ENCODE results near the gene SAP130. TPM values are rescaled to one million over a fixed set of nuclear protein-coding genes. Genes with fewer than 3 reads are reported as not detected.

The SAP130 gene
- polyA plus RNA-seq, 4 donors = 7.0 to 32.1 (median 7.8) TPM

DNA sequence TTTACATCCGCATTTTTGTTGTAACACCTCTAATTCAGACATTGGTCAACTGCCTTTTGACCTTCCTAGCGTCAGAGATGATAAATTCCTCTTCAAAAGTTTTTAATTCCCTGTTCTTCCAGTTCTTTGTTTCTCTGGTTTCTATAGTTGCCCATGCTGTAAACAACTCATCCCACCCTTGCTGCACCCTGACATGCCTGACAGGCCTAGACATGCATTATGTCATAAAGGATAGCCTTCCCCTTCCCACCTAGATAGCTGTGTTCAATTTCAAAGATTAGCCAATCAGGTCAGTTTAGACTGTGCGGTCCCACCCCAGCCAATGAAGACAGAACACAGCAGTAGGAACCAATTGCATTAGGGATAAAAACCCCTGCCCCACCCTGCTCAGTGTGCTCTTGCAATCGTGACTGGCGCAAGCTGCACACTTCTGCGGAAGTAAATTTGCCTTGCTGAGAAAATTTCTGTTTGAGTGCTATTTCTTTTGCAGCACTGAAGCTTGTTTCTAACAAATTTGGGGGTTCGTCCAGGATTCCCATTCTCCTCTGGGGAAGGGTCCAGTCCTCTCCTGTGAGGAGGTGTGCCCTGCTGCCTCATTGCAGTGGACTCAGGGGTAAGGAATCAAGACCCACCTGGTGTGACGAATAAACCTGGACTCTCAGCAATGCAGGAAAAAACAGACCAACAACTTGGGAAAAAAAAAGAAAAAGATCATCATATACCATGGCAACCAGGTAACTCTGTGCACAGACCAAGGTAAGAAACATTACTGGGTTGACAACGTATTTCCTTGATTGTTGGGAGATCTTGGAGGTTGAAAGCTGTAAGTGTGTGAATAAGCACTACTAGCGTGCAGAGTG is 9.1 kb upstream of the SAP130 start:
- DNase-seq = no peak
- Histone ChIP-seq H3K36me3 (ENCODE audit: control insufficient read depth in 3 of 3, insufficient read depth in 2 of 3, low read depth in 1 of 3, low read length in 3 of 3) (no peaks in the 10 kb centered on the region), H3K4me1 (ENCODE audit: control insufficient read depth in 3 of 3, insufficient read depth in 2 of 3, low read depth in 1 of 3, low read length in 2 of 3) (no peaks in the 10 kb centered on the region), H3K4me3 (ENCODE audit: low read depth in 1 of 3, low read length in 3 of 3) (no peak overlapping the region), H3K27ac (ENCODE audit: low read depth in 1 of 3, low read length in 2 of 3) (no peak overlapping the region), H3K9me3 (ENCODE audit: control insufficient read depth in 2 of 2, insufficient read depth in 1 of 2, low read depth in 1 of 2, low read length in 1 of 2) (peaks cover 8 to 45% of the 10 kb centered on the region in 2 donors), H3K27me3 (ENCODE audit: control insufficient read depth in 3 of 3, insufficient read depth in 3 of 3, low read length in 3 of 3) (peaks cover 0 to 2% (median 0%) of the 10 kb centered on the region in 3 donors)
- 88 to 92% (median 91%) methylated on average over 10 of the region's 10 CpGs for WGBS, 3 donors
- FAIRE-seq = no peak

DNA sequence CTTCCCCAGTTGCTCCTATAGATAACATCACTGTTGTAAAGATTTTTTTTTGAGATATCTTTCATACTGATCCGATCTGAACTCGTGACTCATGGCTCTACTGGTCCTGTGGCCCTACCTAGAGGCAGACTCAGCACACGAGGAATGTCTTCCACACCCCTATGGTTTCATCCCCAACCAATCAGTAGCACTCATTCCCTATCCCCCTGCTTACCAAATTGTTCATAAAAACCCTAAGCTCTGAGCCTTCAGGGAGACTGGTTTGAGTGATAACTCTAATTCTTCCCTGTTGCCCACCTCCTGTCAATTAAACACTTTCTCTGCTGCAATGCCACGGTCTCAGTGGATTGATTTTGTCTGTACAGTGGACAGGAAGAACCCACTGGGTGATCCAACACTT is 4.2 kb upstream of the SAP130 start:
- Histone ChIP-seq H3K27me3 (ENCODE audit: control insufficient read depth in 3 of 3, insufficient read depth in 3 of 3, low read length in 3 of 3) (peaks cover 0 to 2% (median 0%) of the 10 kb centered on the region in 3 donors), H3K36me3 (ENCODE audit: control insufficient read depth in 3 of 3, insufficient read depth in 2 of 3, low read depth in 1 of 3, low read length in 3 of 3) (no peaks in the 10 kb centered on the region), H3K9me3 (ENCODE audit: control insufficient read depth in 2 of 2, insufficient read depth in 1 of 2, low read depth in 1 of 2, low read length in 1 of 2) (peaks cover 3 to 28% of the 10 kb centered on the region in 2 donors), H3K27ac (ENCODE audit: low read depth in 1 of 3, low read length in 2 of 3) (no peak overlapping the region), H3K4me1 (ENCODE audit: control insufficient read depth in 3 of 3, insufficient read depth in 2 of 3, low read depth in 1 of 3, low read length in 2 of 3) (no peaks in the 10 kb centered on the region), H3K4me3 (ENCODE audit: low read depth in 1 of 3, low read length in 3 of 3) (no peak overlapping the region)
- no peak for FAIRE-seq
- no peak for DNase-seq
- WGBS, 3 donors = 59 to 68% (median 63%) methylated on average over 4 of the region's 4 CpGs

DNA sequence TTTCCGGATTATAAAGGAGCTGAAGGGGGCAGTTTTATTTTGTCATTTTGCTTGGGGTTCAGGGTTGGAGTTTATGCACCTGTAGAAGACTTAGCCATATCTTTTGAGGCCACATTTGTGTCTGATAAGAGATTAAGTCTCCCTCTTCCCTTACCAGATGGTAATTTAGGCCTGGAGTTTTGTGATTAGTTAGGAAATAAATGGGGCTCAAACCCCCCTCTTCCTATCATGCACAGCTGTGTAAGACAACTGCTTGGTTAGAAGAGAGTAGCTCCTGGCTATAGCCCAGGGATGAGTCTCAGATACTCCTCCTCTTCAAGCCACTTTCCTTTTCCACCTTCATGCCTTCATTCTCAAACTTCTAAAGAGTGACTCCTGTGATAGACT is 802 bp upstream of the SAP130 start:
- Histone ChIP-seq H3K36me3 (ENCODE audit: control insufficient read depth in 3 of 3, insufficient read depth in 2 of 3, low read depth in 1 of 3, low read length in 3 of 3) (peaks cover 0 to 9% (median 0%) of the 10 kb centered on the region in 3 donors), H3K9me3 (ENCODE audit: control insufficient read depth in 2 of 2, insufficient read depth in 1 of 2, low read depth in 1 of 2, low read length in 1 of 2) (peaks cover 0 to 10% of the 10 kb centered on the region in 2 donors), H3K27ac (ENCODE audit: low read depth in 1 of 3, low read length in 2 of 3) (peak overlapping the region; percentile 77 to 88 (median 87)), H3K27me3 (ENCODE audit: control insufficient read depth in 3 of 3, insufficient read depth in 3 of 3, low read length in 3 of 3) (peaks cover 0 to 2% (median 0%) of the 10 kb centered on the region in 3 donors), H3K4me3 (ENCODE audit: low read depth in 1 of 3, low read length in 3 of 3) (peak overlapping the region; percentile 59 to 91 (median 86)), H3K4me1 (ENCODE audit: control insufficient read depth in 3 of 3, insufficient read depth in 2 of 3, low read depth in 1 of 3, low read length in 2 of 3) (peaks cover 0 to 5% (median 2%) of the 10 kb centered on the region in 3 donors)
- 0 to 9% (median 9%) methylated on average over 1 of the region's 1 CpG for WGBS, 3 donors
- DNase-seq (peak in 1 of 2 donors; percentile 16), FAIRE-seq (no peak)

DNA sequence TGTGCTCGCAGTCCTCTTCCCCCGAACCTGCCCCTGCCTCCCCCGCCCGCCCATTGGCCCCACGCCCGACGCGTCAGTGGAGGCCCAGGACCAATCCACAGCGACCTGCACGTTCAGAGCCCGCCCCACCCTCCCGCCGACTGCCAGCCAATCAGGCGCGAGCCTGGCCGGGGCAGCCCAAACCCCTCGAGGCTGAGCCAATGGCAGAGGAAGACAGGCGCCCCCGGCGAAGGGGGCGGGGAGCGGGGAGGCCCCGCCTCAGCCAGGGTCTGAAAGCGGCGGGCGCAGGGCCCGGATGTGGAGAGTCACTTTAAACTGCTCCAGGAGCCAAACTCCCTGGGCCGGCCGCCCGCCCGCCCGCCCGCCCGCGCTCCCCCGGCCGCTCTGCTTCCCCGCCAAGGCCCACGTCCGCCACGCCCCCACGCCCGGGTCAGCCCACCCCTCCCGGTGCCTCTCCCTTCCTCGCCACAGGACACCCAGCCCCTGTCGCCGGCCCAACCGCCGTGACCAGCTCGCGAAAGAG is 520 bp downstream of the SAP130 start:
- DNase-seq = peak; percentile 99 to 100
- peaks cover 0 to 5% (median 2%) of the 10 kb centered on the region in 3 donors for H3K4me1 ChIP-seq (ENCODE audit: control insufficient read depth in 3 of 3, insufficient read depth in 2 of 3, low read depth in 1 of 3, low read length in 2 of 3)
- H3K27ac ChIP-seq (ENCODE audit: low read depth in 1 of 3, low read length in 2 of 3) = peak overlapping the region; percentile 92 to 99 (median 95)
- no peak for FAIRE-seq
- peaks cover 0 to 2% (median 0%) of the 10 kb centered on the region in 3 donors for H3K27me3 ChIP-seq (ENCODE audit: control insufficient read depth in 3 of 3, insufficient read depth in 3 of 3, low read length in 3 of 3)
- peak overlapping the region; percentile 86 to 99 (median 91) for H3K4me3 ChIP-seq (ENCODE audit: low read depth in 1 of 3, low read length in 3 of 3)
- 0% methylated on average over 25 to 51 of the region's 51 CpGs for WGBS, 3 donors
- H3K9me3 ChIP-seq (ENCODE audit: control insufficient read depth in 2 of 2, insufficient read depth in 1 of 2, low read depth in 1 of 2, low read length in 1 of 2) = peaks cover 0 to 5% of the 10 kb centered on the region in 2 donors
- peaks cover 0 to 19% (median 0%) of the 10 kb centered on the region in 3 donors for H3K36me3 ChIP-seq (ENCODE audit: control insufficient read depth in 3 of 3, insufficient read depth in 2 of 3, low read depth in 1 of 3, low read length in 3 of 3)

DNA sequence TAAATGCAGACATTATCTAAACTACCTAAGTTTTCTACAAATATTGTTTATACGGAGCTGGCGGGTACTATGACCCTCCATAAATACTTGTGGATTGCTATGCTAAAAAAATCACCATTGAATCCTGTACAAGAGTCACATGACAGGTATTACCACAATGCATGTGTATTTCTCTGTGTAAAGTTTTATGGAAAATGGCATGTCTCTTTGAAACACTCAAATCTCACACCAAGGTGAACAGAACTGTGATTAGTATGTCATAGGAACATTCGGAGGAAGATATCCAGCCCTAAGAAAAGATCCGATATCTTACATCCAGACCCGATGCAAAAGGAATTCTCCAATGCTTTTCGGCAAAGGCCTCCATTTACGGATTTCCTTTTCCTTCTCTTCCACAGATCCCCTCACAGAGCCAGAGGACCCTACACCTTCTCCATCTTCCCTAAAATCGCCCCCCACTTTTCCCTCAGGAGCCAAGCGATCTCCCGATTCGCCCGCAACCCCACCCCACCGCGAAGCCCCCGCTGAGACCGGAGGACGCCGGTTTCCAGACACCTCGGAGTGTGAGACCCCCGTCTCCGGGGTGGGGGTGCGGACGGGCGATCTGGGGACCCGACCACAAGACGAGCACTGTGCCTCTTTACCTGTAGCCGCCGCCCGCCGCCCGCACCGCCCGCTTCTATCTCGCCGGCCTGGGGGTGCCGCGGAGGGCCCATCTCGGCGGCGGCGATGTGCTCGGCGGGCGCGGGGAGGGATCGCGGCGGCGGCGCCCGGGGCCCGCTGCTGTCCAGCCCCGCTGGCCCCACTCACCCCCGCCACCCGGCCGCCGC is 1.2 kb downstream of the SAP130 start:
- FAIRE-seq (no peak), DNase-seq (peak; percentile 7 to 62)
- Histone ChIP-seq H3K4me3 (ENCODE audit: low read depth in 1 of 3, low read length in 3 of 3) (peak overlapping the region; percentile 91 to 99 (median 98)), H3K4me1 (ENCODE audit: control insufficient read depth in 3 of 3, insufficient read depth in 2 of 3, low read depth in 1 of 3, low read length in 2 of 3) (peaks cover 0 to 5% (median 2%) of the 10 kb centered on the region in 3 donors), H3K27me3 (ENCODE audit: control insufficient read depth in 3 of 3, insufficient read depth in 3 of 3, low read length in 3 of 3) (no peaks in the 10 kb centered on the region), H3K36me3 (ENCODE audit: control insufficient read depth in 3 of 3, insufficient read depth in 2 of 3, low read depth in 1 of 3, low read length in 3 of 3) (peaks cover 0 to 19% (median 0%) of the 10 kb centered on the region in 3 donors), H3K9me3 (ENCODE audit: control insufficient read depth in 2 of 2, insufficient read depth in 1 of 2, low read depth in 1 of 2, low read length in 1 of 2) (no peaks in the 10 kb centered on the region), H3K27ac (ENCODE audit: low read depth in 1 of 3, low read length in 2 of 3) (peak overlapping the region; percentile 1 to 66 (median 21))
- 1% methylated on average over 53 to 57 of the region's 57 CpGs for WGBS, 3 donors

DNA sequence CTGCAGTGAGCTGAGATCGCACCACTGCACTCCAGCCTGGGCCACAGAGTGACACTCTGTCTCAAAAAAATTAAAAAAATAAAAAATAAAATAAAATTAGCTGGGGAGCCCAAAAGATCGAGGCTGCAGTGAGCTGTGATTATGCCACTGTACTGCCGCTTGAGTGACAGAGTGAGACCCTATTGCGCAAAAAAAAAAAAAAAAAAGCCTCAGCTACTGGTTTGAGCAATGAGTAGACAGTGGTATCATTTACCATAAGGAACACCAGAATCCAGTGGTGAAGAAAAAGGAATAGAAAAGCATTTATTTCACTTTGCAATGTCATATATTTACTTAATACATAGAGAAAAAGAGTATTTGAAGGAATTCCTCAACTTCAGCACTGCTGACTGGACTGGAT is 3.0 kb downstream of the SAP130 start:
- Histone ChIP-seq H3K36me3 (ENCODE audit: control insufficient read depth in 3 of 3, insufficient read depth in 2 of 3, low read depth in 1 of 3, low read length in 3 of 3) (peaks cover 0 to 21% (median 0%) of the 10 kb centered on the region in 3 donors), H3K4me3 (ENCODE audit: low read depth in 1 of 3, low read length in 3 of 3) (no peak overlapping the region), H3K27me3 (ENCODE audit: control insufficient read depth in 3 of 3, insufficient read depth in 3 of 3, low read length in 3 of 3) (no peaks in the 10 kb centered on the region), H3K9me3 (ENCODE audit: control insufficient read depth in 2 of 2, insufficient read depth in 1 of 2, low read depth in 1 of 2, low read length in 1 of 2) (no peaks in the 10 kb centered on the region), H3K27ac (ENCODE audit: low read depth in 1 of 3, low read length in 2 of 3) (no peak overlapping the region), H3K4me1 (ENCODE audit: control insufficient read depth in 3 of 3, insufficient read depth in 2 of 3, low read depth in 1 of 3, low read length in 2 of 3) (peaks cover 0 to 5% (median 2%) of the 10 kb centered on the region in 3 donors)
- WGBS, 3 donors = 91 to 97% (median 96%) methylated on average over 4 of the region's 4 CpGs
- no peak for DNase-seq
- no peak for FAIRE-seq

DNA sequence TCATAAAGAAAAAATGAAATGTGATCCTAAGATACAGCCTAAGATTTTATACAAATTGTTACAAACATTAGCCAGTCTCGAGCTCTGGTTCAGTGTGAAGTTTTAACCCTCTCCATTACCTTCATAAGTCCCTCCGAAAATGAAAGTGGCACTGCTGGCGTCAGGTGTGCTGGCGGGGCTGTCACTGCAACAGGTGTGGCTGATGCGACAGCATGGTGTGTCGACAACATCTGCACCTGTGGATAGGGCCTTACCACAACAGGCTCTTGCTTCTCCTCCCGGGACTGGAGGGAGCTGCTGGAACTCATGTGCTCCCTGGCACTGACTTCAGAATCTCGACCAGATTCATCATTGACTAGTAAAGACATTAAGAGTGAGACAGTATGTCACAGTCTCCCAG is 10.3 kb downstream of the SAP130 start:
- H3K27me3 ChIP-seq (ENCODE audit: control insufficient read depth in 3 of 3, insufficient read depth in 3 of 3, low read length in 3 of 3) = no peaks in the 10 kb centered on the region
- no peak overlapping the region for H3K27ac ChIP-seq (ENCODE audit: low read depth in 1 of 3, low read length in 2 of 3)
- no peak for DNase-seq
- 89 to 92% (median 90%) methylated on average over 8 of the region's 8 CpGs for WGBS, 3 donors
- H3K9me3 ChIP-seq (ENCODE audit: control insufficient read depth in 2 of 2, insufficient read depth in 1 of 2, low read depth in 1 of 2, low read length in 1 of 2) = no peaks in the 10 kb centered on the region
- H3K4me1 ChIP-seq (ENCODE audit: control insufficient read depth in 3 of 3, insufficient read depth in 2 of 3, low read depth in 1 of 3, low read length in 2 of 3) = no peaks in the 10 kb centered on the region
- no peak overlapping the region for H3K4me3 ChIP-seq (ENCODE audit: low read depth in 1 of 3, low read length in 3 of 3)
- H3K36me3 ChIP-seq (ENCODE audit: control insufficient read depth in 3 of 3, insufficient read depth in 2 of 3, low read depth in 1 of 3, low read length in 3 of 3) = peaks cover 19 to 51% (median 23%) of the 10 kb centered on the region in 3 donors
- no peak for FAIRE-seq

DNA sequence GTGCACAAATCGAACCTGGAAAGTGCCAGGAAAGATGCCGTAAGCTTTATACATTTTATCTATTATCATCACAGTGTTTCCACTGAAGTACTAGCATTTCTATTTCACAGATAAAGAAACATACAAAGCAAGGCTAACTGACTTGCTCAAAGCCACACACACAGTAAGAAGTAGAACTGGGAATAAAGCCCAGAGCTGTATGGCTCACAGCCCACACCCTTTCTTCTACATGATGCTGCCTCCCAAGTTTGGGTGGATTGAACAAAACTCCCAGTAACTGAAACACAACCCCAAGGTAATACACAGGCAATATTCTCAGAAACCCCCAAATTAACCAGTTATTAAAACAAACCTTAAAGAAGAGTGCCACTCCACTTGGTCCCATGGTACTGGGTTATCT is 11.2 kb downstream of the SAP130 start:
- DNase-seq (no peak), FAIRE-seq (no peak)
- Histone ChIP-seq H3K4me3 (ENCODE audit: low read depth in 1 of 3, low read length in 3 of 3) (no peak overlapping the region), H3K36me3 (ENCODE audit: control insufficient read depth in 3 of 3, insufficient read depth in 2 of 3, low read depth in 1 of 3, low read length in 3 of 3) (peaks cover 23 to 58% (median 24%) of the 10 kb centered on the region in 3 donors), H3K9me3 (ENCODE audit: control insufficient read depth in 2 of 2, insufficient read depth in 1 of 2, low read depth in 1 of 2, low read length in 1 of 2) (no peaks in the 10 kb centered on the region), H3K27me3 (ENCODE audit: control insufficient read depth in 3 of 3, insufficient read depth in 3 of 3, low read length in 3 of 3) (no peaks in the 10 kb centered on the region), H3K4me1 (ENCODE audit: control insufficient read depth in 3 of 3, insufficient read depth in 2 of 3, low read depth in 1 of 3, low read length in 2 of 3) (no peaks in the 10 kb centered on the region), H3K27ac (ENCODE audit: low read depth in 1 of 3, low read length in 2 of 3) (no peak overlapping the region)
- 82 to 100% (median 97%) methylated on average over 2 of the region's 2 CpGs for WGBS, 3 donors
